ENCODE data around the gene ZNF433. TPM values are rescaled to one million over a fixed set of nuclear protein-coding genes. Genes with fewer than 3 reads are reported as not detected.
"Not testable (repeated sequence)": the region's sequence is repeated elsewhere in the genome, so short reads cannot be mapped to it uniquely, and the experiment has no call there.

Gene ZNF433
- total RNA-seq, 2 donors from 2014 or later: 3.7 TPM

DNA sequence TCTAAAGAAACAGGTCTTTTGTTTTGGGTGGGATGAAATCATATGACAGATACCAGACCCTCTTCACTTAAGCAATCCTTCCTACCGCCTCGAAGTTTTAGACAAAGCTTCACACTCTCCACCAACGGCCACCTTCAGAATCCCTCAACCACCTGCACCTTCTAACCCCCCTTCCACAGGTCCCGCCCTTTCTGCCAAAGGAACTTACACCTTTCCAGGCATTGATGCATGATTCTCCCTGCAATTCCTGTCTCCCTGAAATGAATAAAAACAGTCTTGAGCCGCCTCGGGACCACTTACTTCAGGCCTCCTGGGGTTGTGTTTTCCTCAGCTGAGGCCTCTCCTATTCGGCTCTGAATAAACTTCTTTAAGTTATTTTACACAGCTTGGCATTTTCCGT, 859 bp downstream of the ZNF433 start:
- no peak for ATAC-seq
- Mint-ChIP-seq H3K9me3 (no peaks in the 10 kb centered on the region), H3K36me3 (peaks cover 10% of the 10 kb centered on the region), H3K4me1 (ENCODE audit: low read depth in 2 of 2) (peaks cover 6 to 10% of the 10 kb centered on the region in 2 donors), H3K27ac (peak overlapping the region in 1 of 2 donors; percentile 38), H3K4me3 (peak overlapping the region; percentile 73), H3K27me3 (no peaks in the 10 kb centered on the region)
- no peak for DNase-seq (ENCODE audit: low spot score)

DNA sequence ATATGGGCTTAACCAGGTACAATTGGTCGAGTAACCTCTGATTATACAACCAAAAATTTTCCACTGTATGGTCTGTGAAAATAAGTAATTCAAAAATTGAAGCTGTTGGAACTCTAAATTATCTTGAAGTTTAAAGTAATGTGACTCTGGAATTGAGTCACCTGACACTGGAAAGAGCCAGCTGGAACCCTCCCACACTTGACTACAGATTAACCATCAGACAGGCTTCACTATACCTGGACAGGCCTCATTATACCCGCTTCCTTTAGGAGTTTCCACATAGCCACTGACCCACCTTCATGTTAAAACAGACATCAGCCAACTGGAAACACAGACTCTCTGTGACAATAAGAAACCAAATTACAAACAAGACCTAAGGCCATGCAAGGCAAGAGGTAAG, 1.3 kb downstream of the ZNF433 start:
- Mint-ChIP-seq H3K27me3 (no peaks in the 10 kb centered on the region), H3K4me1 (ENCODE audit: low read depth in 2 of 2) (peaks cover 6 to 10% of the 10 kb centered on the region in 2 donors), H3K4me3 (peak overlapping the region; percentile 73), H3K36me3 (peaks cover 10% of the 10 kb centered on the region), H3K27ac (peak overlapping the region in 1 of 2 donors; percentile 38), H3K9me3 (no peaks in the 10 kb centered on the region)
- no peak for DNase-seq (ENCODE audit: low spot score)
- no peak for ATAC-seq

DNA sequence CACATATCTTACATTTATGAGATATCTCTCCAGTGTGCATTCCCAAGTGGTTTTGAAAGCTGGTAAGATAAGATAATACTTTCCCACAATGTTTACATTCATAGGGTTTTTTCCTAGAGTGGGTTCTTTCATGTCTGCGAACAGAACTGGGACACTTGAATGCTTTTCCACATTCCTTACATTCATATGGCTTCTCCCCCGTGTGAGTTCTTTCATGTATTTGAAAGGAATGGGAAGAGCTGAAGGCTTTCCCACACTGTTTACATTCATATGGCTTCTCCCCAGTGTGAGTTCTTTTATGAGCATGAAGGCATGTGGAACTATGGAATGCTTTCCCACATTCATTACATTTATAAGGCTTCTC, 19.7 kb downstream of the ZNF433 start:
- DNase-seq (ENCODE audit: low spot score): no peak
- peaks cover 28% of the 10 kb centered on the region for H3K9me3 Mint-ChIP-seq
- ATAC-seq: no peak
- no peak overlapping the region for H3K27ac Mint-ChIP-seq
- H3K4me1 Mint-ChIP-seq (ENCODE audit: low read depth in 2 of 2): no peaks in the 10 kb centered on the region
- H3K36me3 Mint-ChIP-seq: peaks cover 45% of the 10 kb centered on the region
- H3K27me3 Mint-ChIP-seq: no peaks in the 10 kb centered on the region
- H3K4me3 Mint-ChIP-seq: no peak overlapping the region

DNA sequence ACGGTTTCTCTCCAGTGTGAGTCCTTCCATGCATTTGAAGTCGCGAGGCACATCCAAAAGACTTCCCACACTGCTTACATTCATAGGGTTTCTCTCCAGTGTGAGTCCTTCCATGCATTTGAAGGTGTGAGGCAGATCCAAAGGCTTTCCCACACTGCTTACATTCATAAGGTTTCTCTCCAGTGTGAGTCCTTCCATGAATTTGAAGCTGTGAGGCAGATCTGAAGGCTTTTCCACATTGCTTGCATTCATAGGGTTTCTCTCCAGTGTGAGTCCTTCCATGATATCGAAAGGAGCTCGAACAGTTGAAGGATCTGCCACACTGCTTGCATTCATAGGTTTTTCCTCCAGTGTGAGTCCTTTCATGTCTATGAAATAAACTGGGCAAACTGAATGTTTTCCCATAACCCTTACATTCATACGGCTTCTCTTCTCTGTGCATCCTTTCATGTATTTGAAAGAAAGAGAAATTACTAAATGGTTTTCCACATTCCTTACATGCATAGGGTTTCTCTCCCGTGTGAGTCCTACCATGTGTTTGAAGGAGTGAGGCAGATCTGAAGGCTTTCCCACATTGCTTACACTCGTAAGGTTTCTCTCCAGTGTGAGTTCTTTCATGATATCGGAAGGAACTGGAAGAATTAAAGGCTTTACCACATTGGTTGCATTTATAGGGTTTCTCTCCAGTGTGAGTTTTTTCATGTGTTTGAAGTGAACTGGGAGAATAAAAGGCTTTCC, 20.3 kb downstream of the ZNF433 start:
- ATAC-seq: no peak
- no peaks in the 10 kb centered on the region for H3K4me1 Mint-ChIP-seq (ENCODE audit: low read depth in 2 of 2)
- peaks cover 25% of the 10 kb centered on the region for H3K9me3 Mint-ChIP-seq
- no peak overlapping the region for H3K27ac Mint-ChIP-seq
- no peak for DNase-seq (ENCODE audit: low spot score)
- H3K27me3 Mint-ChIP-seq: no peaks in the 10 kb centered on the region
- peaks cover 45% of the 10 kb centered on the region for H3K36me3 Mint-ChIP-seq
- no peak overlapping the region for H3K4me3 Mint-ChIP-seq

DNA sequence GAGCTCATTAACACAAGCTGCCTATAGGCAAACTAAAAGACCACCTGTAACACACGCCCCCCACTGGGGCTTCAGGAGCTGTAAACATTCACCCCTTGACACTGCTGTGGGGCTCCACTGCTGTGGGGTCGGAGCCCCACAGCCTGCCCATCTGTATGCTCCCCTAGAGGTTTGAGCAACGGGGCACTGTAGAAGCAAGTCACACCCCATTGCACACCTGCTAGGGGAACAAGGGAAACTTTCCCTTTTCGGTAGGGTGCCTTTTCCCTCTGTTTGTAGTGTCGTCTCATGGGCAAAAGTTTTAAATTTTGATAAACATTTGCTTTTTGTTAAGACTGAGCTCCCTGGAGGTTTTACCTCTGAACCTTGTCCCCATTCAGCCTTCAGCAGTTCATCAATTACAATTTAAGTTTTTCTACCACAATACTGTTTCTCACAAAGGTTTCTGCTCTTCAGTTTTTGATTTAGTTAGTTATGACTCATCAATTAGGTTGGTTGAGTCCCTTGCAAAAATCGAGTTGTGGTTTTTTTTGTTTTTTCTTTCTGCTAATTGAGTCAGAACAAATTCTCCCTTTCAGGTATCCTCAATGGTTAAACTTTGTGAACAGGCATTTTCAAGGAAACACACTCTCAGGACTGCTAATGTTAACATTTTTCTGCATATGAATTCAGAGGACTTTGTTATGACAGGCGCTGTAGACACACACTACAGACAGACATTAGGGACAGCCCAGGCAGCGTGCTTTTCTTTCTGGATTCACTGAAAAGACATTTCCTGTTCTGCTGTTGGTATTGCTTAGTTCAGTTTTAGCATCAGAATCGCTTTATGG, 35.1 kb downstream of the ZNF433 start:
- peak overlapping the region; percentile 2 for H3K4me3 Mint-ChIP-seq
- peaks cover 4% of the 10 kb centered on the region for H3K36me3 Mint-ChIP-seq
- peaks cover 19 to 26% of the 10 kb centered on the region in 2 donors for H3K4me1 Mint-ChIP-seq (ENCODE audit: low read depth in 2 of 2)
- H3K27ac Mint-ChIP-seq: peak overlapping the region; percentile 13 to 14
- no peaks in the 10 kb centered on the region for H3K27me3 Mint-ChIP-seq
- no peak for DNase-seq (ENCODE audit: low spot score)
- ATAC-seq: peak in 1 of 2 donors; percentile 79
- H3K9me3 Mint-ChIP-seq: no peaks in the 10 kb centered on the region

DNA sequence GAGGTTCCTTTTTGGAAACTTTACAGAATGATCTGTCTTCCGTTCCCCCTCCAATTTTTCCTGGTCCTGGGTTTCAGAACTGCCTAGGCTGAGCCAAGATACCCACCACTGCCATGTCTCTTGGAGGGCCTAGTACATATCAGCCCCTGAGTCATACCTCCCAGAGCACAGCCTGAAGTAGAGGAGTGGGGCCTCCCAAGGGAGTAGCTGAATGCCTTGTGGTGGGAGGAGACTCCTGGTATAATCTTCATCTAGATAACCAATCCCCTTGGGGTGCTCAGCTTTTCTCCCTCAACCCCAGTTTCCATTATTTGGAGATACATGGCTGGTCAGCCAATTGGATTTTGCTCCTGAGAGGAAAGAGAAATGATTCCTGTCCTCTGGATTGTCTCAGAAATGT, 40.3 kb downstream of the ZNF433 start:
- Mint-ChIP-seq H3K4me3 (no peak overlapping the region), H3K9me3 (no peaks in the 10 kb centered on the region), H3K4me1 (ENCODE audit: low read depth in 2 of 2) (peaks cover 22 to 37% of the 10 kb centered on the region in 2 donors), H3K27me3 (no peaks in the 10 kb centered on the region), H3K36me3 (no peaks in the 10 kb centered on the region), H3K27ac (no peak overlapping the region)
- no peak for DNase-seq (ENCODE audit: low spot score)
- no peak for ATAC-seq

DNA sequence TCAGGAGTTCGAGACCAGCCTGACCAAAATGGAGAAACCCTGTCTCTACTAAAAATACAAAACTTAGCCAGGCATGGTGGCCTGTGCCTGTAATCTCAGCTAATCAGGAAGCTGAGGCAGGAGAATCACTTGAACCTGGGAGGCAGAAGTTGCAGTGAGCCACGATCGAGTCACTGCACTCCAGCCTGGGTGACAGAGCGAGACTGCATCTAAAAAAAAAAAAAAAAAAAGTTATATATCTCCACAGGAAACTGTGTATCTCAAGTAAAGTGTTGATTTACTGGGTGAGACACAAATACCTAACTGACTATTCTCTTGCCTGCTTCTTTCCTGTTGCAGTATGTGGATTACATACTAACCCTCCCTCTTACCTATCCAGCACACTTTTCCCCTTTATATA, 43.6 kb downstream of the ZNF433 start:
- H3K27me3 Mint-ChIP-seq; ATAC-seq; H3K9me3 Mint-ChIP-seq; DNase-seq (ENCODE audit: low spot score); H3K36me3 Mint-ChIP-seq; H3K4me3 Mint-ChIP-seq: not testable (repeated sequence)
- peaks cover 22 to 32% of the 10 kb centered on the region in 2 donors for H3K4me1 Mint-ChIP-seq (ENCODE audit: low read depth in 2 of 2)
- H3K27ac Mint-ChIP-seq: peak overlapping the region in 1 of 2 donors; percentile 72

DNA sequence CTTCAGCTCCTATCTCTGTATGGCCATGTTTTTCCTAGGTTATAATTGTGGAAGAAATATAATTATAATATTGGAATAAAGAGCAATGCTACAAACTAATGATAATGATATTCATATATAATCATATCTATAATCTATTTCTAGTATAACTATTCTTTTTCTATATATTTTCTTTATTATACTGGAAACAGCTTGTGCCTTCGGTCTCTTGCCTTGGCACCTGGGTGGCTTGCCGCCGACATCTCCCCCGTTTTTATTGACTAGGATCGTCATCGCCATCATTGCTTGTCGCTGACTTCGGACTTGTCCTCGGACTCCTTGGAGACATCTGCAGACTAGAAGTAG, 46.4 kb downstream of the ZNF433 start:
- no peaks in the 10 kb centered on the region for H3K36me3 Mint-ChIP-seq
- H3K4me1 Mint-ChIP-seq (ENCODE audit: low read depth in 2 of 2): peaks cover 22 to 26% of the 10 kb centered on the region in 2 donors
- peak overlapping the region; percentile 99 for H3K4me3 Mint-ChIP-seq
- peak overlapping the region; percentile 82 to 91 for H3K27ac Mint-ChIP-seq
- no peaks in the 10 kb centered on the region for H3K27me3 Mint-ChIP-seq
- no peaks in the 10 kb centered on the region for H3K9me3 Mint-ChIP-seq
- DNase-seq (ENCODE audit: low spot score): no peak
- no peak for ATAC-seq

DNA sequence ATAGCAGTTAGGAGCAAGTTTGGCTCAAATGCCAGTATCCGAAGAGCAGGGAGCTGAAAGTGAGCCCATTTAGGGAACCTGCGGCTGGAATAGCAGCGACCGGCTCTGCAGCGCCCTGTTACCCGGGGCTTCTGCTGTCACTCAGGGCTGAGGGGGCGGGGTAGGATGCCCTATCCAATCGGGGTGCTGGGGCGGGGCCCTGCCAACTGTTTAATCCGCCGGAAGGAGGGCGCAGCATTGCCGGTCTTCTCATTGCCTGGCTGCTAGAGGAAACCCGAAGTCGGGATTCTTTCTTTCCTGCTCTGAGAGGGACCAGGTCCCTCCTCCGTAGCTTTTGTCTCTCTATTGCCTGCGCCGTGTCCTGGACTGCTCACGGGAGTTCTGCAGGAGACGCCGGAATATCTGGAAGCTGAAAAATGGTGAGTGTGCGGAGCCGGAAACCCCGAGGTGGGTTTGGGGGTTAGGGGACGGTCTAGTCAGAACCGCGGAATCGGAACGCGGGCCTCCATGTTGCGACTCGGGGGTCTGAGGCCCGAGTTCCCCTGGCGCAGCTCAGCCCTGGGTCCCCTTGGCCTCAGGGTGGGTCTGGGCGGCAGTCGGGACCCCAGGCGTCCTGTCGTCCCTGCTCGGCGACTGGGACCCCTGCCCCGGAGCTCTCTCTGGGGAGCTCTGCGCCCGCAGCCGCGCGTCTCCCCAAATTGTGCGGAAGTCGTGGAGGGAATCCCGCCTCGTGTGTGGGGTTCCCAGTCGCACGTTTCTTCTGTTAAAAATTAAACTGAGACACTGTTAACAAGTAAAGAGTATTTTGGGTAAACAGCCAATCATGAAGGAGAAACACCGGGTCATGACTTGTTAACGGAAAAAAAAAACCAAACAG, 47.8 kb downstream of the ZNF433 start:
- ATAC-seq (peak; percentile 99), DNase-seq (ENCODE audit: low spot score) (peak; percentile 95)
- peak overlapping the region; percentile 99 for H3K4me3 Mint-ChIP-seq
- no peaks in the 10 kb centered on the region for H3K36me3 Mint-ChIP-seq
- no peaks in the 10 kb centered on the region for H3K27me3 Mint-ChIP-seq
- H3K4me1 Mint-ChIP-seq (ENCODE audit: low read depth in 2 of 2): peaks cover 19 to 22% of the 10 kb centered on the region in 2 donors
- no peaks in the 10 kb centered on the region for H3K9me3 Mint-ChIP-seq
- H3K27ac Mint-ChIP-seq: peak overlapping the region; percentile 82 to 91

DNA sequence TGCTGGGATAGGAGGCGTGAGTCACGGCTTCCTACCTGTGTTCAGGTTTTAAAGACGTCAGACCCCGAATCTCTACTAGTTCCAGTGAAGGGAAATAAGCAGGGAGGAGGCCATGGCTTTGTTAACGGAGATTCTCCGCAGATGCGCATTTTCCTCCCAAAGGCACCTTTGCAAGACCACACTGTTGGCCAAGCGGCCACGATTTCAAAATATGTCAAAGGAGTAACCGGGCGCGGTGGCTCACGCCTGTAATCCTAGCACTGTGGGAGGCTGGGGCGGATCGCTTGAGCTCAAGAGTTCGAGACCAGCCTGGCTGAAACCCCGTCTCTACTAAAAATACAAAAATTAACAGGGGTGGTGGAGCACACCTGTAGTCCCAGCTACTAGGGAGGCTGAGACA, 48.7 kb downstream of the ZNF433 start:
- Mint-ChIP-seq H3K4me1 (ENCODE audit: low read depth in 2 of 2) (peaks cover 15 to 18% of the 10 kb centered on the region in 2 donors), H3K36me3 (no peaks in the 10 kb centered on the region), H3K27me3 (no peaks in the 10 kb centered on the region), H3K4me3 (peak overlapping the region; percentile 99), H3K9me3 (no peaks in the 10 kb centered on the region), H3K27ac (no peak overlapping the region)
- no peak for ATAC-seq
- no peak for DNase-seq (ENCODE audit: low spot score)

DNA sequence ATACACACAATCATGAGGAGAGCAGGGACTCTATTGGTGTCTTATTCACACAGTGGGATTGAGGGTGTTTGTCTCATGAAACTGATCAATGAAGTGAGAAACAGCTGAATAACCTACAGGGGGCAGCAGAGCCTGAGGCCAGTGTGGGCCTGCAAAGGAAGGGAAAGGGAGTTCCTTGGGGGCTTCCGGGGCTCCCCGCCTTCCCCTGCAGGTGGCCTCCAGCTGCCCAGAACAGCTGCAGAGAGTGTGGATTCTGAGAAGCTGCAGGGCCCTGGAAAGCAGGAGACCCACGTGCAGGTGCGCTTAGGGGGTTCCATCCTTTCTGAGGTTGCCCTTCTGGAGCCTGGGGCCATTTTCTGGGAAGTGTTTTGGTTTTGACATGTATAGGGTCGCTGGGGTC, 50.5 kb downstream of the ZNF433 start:
- Mint-ChIP-seq H3K9me3 (peaks cover 7% of the 10 kb centered on the region), H3K27ac (no peak overlapping the region), H3K36me3 (peaks cover 6% of the 10 kb centered on the region), H3K27me3 (no peaks in the 10 kb centered on the region), H3K4me1 (ENCODE audit: low read depth in 2 of 2) (peaks cover 7 to 9% of the 10 kb centered on the region in 2 donors), H3K4me3 (no peak overlapping the region)
- DNase-seq (ENCODE audit: low spot score): no peak
- no peak for ATAC-seq

DNA sequence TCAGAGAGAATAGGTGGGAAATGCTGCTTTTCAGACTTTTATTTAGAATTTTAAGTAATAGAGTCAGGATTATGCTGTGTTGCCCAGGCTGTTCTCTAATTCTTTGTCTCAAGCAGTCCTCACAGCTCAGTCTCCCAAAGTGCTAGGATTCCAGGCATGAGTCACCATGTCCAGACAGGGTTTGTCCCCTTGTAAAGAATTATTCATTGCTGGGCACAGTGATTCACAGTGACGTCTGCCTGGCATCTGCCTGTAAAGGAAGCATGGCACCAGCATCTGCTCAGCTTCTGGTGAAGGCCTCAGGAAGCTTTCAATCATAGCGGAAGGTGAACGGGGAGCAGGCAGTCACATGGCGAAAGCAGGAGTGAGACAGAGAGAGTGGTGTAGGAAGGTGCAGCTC, 53.0 kb downstream of the ZNF433 start:
- Mint-ChIP-seq H3K9me3 (peaks cover 25% of the 10 kb centered on the region), H3K4me3 (no peak overlapping the region), H3K4me1 (ENCODE audit: low read depth in 2 of 2) (no peaks in the 10 kb centered on the region), H3K27ac (no peak overlapping the region), H3K27me3 (no peaks in the 10 kb centered on the region), H3K36me3 (peaks cover 31% of the 10 kb centered on the region)
- ATAC-seq: no peak
- no peak for DNase-seq (ENCODE audit: low spot score)

DNA sequence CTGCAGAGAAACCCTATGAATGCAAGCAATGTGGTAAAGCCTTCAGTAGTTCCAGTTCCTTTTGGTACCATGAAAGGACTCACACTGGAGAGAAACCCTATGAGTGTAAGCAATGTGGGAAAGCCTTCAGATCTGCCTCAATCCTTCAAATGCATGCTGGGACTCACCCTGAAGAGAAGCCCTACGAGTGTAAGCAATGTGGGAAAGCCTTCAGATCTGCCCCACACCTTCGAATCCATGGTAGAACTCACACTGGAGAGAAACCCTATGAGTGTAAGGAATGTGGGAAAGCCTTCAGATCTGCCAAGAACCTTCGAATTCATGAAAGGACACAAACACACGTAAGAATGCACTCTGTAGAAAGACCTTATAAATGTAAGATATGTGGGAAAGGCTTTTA, 56.0 kb downstream of the ZNF433 start:
- Mint-ChIP-seq H3K27ac (no peak overlapping the region), H3K4me3 (no peak overlapping the region)

More for the DNA sequence above, 56.0 kb downstream of the ZNF433 start:
- ATAC-seq (no peak), DNase-seq (ENCODE audit: low spot score) (no peak)
- no peaks in the 10 kb centered on the region for H3K27me3 Mint-ChIP-seq
- no peaks in the 10 kb centered on the region for H3K4me1 Mint-ChIP-seq (ENCODE audit: low read depth in 2 of 2)
- peaks cover 25% of the 10 kb centered on the region for H3K9me3 Mint-ChIP-seq
- peaks cover 38% of the 10 kb centered on the region for H3K36me3 Mint-ChIP-seq

All from natural killer cell treated with Interleukin-12 subunit alpha and Interleukin-12 subunit beta and Interleukin-15 and Interleukin-18, amount 100 ng/mL, for 72 hours (primary cell).